Measurements from ENCODE around the gene THRAP3. TPM values are rescaled to one million over a fixed set of nuclear protein-coding genes. Genes with fewer than 3 reads are reported as not detected.
A peak's percentile ranks its signal among the peaks of the same experiment; 100 is the strongest.

THRAP3 gene
- total RNA-seq, 1 donor from 2014 or later: 81.0 TPM

- no peak for ATAC-seq
- Histone ChIP-seq H3K27ac (no peak overlapping the region), H3K9me3 (no peaks in the 10 kb centered on the region), H3K4me3 (no peak overlapping the region), H3K36me3 (peaks cover 92% of the 10 kb centered on the region), H3K27me3 (ENCODE audit: low read depth) (no peaks in the 10 kb centered on the region), H3K4me1 (peaks cover 12% of the 10 kb centered on the region)
- DNase-seq: no peak
- intact Hi-C loops (cut with DNase I): no loop called here
- TF ChIP-seq, protein P1, sequence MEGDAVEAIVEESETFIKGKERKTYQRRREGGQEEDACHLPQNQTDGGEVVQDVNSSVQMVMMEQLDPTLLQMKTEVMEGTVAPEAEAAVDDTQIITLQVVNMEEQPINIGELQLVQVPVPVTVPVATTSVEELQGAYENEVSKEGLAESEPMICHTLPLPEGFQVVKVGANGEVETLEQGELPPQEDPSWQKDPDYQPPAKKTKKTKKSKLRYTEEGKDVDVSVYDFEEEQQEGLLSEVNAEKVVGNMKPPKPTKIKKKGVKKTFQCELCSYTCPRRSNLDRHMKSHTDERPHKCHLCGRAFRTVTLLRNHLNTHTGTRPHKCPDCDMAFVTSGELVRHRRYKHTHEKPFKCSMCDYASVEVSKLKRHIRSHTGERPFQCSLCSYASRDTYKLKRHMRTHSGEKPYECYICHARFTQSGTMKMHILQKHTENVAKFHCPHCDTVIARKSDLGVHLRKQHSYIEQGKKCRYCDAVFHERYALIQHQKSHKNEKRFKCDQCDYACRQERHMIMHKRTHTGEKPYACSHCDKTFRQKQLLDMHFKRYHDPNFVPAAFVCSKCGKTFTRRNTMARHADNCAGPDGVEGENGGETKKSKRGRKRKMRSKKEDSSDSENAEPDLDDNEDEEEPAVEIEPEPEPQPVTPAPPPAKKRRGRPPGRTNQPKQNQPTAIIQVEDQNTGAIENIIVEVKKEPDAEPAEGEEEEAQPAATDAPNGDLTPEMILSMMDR (IDR thresholded peaks at IDR 0.05): no peak
Measured at GRCh38 chr1:36177589-36178431, 46.4 kb upstream of the THRAP3 start.

GRCh38 chr1:36178471-36179219 is 45.6 kb upstream of the THRAP3 start:
- Histone ChIP-seq H3K36me3 (peaks cover 84% of the 10 kb centered on the region), H3K4me3 (peak overlapping the region; percentile 31), H3K27me3 (ENCODE audit: low read depth) (no peaks in the 10 kb centered on the region), H3K4me1 (peaks cover 20% of the 10 kb centered on the region), H3K27ac (no peak overlapping the region), H3K9me3 (no peaks in the 10 kb centered on the region)
- intact Hi-C loops (cut with DNase I): no loop called here
- DNase-seq: peak; percentile 74
- peak; percentile 70 to 90 for ATAC-seq
- TF ChIP-seq, protein P1 (IDR thresholded peaks at IDR 0.05): no peak

GRCh38 chr1:36179220-36179600 is 45.0 kb upstream of the THRAP3 start:
- Histone ChIP-seq H3K27ac (no peak overlapping the region), H3K4me3 (no peak overlapping the region), H3K4me1 (peaks cover 21% of the 10 kb centered on the region), H3K36me3 (peaks cover 78% of the 10 kb centered on the region), H3K9me3 (no peaks in the 10 kb centered on the region), H3K27me3 (ENCODE audit: low read depth) (no peaks in the 10 kb centered on the region)
- no peak for ATAC-seq
- intact Hi-C loops (cut with DNase I): no loop called here
- TF ChIP-seq, protein P1 (IDR thresholded peaks at IDR 0.05): no peak
- DNase-seq: no peak

DNA sequence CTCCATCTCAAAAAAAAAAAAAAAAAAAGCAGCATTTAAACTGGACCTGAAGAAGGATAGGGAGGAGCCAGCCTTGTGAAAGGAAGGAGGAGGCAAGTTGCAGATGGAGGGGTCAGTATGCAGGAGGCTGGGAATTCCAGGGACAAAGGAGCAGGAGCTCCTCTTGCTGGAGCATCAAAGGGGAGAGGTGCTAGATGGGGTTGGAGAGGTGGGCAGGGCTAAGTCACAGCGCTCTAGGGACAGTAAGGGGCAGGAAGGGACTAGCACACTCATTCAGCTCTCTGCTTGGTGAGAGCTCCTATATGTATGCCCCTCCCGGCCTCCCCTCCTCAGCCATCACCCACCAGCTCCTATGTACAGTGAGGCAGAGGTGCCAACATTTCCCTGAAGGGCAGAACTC is 41.5 kb upstream of the THRAP3 start:
- ATAC-seq: no peak
- Histone ChIP-seq H3K27me3 (ENCODE audit: low read depth) (no peaks in the 10 kb centered on the region), H3K4me1 (peaks cover 17% of the 10 kb centered on the region), H3K4me3 (no peak overlapping the region), H3K36me3 (peaks cover 43% of the 10 kb centered on the region), H3K9me3 (no peaks in the 10 kb centered on the region), H3K27ac (no peak overlapping the region)
- TF ChIP-seq, protein P1 (IDR thresholded peaks at IDR 0.05): no peak
- intact Hi-C loops (cut with DNase I): no loop called here
- DNase-seq: no peak

GRCh38 chr1:36183309-36183856 is 40.9 kb upstream of the THRAP3 start:
- H3K4me1 ChIP-seq: peaks cover 23% of the 10 kb centered on the region
- H3K27me3 ChIP-seq (ENCODE audit: low read depth): no peaks in the 10 kb centered on the region
- no peaks in the 10 kb centered on the region for H3K9me3 ChIP-seq
- no peak overlapping the region for H3K27ac ChIP-seq
- no peak for DNase-seq
- peaks cover 36% of the 10 kb centered on the region for H3K36me3 ChIP-seq
- TF ChIP-seq, protein P1 (IDR thresholded peaks at IDR 0.05): no peak
- no peak overlapping the region for H3K4me3 ChIP-seq
- intact Hi-C loops (cut with DNase I): no loop called here
- peak; percentile 68 to 70 for ATAC-seq

All from lower lobe of right lung (tissue), 2 donors.